H7 (cell line): ENCODE data around the gene FASN. TPM values are rescaled to one million over a fixed set of nuclear protein-coding genes. Genes with fewer than 3 reads are reported as not detected.
A peak's percentile ranks its signal among the peaks of the same experiment; 100 is the strongest.

Experiments
- DNase-seq: peaks from one replicate; pipeline ENCODE4 v3.0.0; 2012
- H3K27me3 ChIP-seq: 2 replicates; pipeline ENCODE4 v1.6.0; 2011; ENCODE audit warnings: mild to moderate bottlenecking, low read length; ENCODE audit not compliant: control insufficient read depth, insufficient read depth
- H3K36me3 ChIP-seq: replicated peaks from 2 replicates; pipeline ENCODE4 v1.5.1; 2011; ENCODE audit warnings: low read length; ENCODE audit not compliant: control insufficient read depth, insufficient read depth
- H3K4me3 ChIP-seq: 2 replicates; pipeline ENCODE4 v1.5.1; 2011; ENCODE audit warnings: low read depth, mild to moderate bottlenecking, control low read depth, low read length, moderate library complexity; ENCODE audit not compliant: insufficient read depth
- total RNA-seq: library from RNA; depleted of rRNA; stranded (reverse); fragments of >200 nt; shearing (Covaris generic); gene quantifications from 2 replicates; pipeline ENCODE4 v1.2.3, GENCODE V29; 2014

The FASN gene
- total RNA-seq, 1 experiment from 2014 or later, result 201 TPM

DNA sequence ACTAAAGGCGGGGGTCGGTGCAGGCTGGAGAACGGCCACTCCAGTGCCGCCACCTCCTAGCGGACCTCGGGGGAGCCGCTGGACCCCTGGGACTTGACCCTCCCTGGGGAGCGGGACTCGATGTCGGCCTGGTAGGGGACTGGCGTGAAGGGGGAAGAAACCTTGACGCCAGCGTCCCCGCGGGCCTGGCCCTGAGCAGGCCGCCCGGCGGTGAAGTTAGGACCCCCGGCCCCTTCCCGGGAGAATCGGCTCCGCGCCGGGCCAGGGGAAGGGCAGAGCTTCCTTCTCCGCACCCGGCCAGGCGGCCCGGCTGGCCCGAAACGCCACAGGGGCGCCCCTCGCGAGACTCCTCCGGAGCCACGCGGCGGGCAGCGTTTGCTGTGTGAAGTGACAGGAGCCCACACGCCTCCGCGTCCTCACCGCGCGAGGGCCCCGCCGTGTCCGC lies 32.8 kb downstream of the FASN start:
- H3K4me3 ChIP-seq, result peak overlapping the region; percentile 81

GRCh38 chr17:82064433-82065192 lies 33.4 kb downstream of the FASN start:
- DNase-seq, result no peak
- H3K27me3 ChIP-seq, result no peaks in the 10 kb centered on the region
- peak overlapping the region; percentile 81 for H3K4me3 ChIP-seq
- H3K36me3 ChIP-seq, result peaks cover 8% of the 10 kb centered on the region

More for the DNA sequence above, 32.8 kb downstream of the FASN start:
- peak; percentile 90 for DNase-seq
- H3K36me3 ChIP-seq, result peaks cover 6% of the 10 kb centered on the region
- H3K27me3 ChIP-seq, result no peaks in the 10 kb centered on the region

DNA sequence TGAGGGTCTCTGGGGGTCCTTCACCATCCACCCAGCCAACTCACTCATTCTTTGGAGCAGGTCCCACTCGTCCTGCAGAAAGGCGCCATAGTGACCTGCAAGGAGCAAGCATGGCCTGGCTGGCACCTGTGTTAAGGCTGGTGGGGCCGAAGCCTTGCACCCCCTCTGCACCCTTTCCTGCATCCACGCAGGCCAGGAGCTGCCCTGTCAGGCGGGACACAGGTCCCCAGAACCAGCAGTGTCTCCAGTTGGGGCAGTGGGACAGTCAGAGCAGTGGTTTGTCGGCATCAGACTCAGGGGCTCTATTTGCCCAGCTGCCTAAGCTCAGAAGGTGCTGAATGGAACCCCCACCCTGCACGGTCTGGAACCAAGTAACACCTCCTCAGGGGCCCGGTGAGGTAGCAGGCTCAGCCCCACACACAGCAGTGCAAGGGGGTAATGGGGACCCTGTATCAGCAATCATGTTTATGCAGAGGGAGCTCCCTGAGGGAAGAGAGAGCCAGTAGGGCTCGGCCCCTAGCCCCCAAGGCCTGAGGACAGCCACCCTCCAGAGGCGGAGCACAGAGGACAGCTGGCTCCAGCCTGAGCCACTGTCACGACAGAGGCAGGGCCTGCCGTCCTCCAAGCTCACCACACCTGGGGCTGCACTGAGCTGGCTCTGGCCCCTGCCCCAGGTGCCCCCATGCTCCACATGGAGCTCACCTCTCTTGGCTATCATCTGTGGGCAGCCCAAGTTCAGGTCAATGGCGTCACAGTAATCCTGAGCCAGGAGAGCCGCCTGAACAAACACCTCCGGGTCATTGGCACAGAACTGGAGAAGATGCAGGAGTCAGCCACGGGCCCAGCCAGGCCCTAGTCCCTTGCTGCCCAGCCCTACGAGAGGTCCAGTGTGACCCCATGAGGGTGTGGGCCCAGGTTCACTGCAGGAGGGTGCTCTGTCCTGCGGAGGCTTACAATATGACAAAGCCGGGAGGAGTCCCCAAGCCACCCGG lies 34.3 kb downstream of the FASN start:
- Histone ChIP-seq H3K36me3 (peaks cover 9% of the 10 kb centered on the region), H3K4me3 (no peak overlapping the region), H3K27me3 (no peaks in the 10 kb centered on the region)
- no peak for DNase-seq

DNA sequence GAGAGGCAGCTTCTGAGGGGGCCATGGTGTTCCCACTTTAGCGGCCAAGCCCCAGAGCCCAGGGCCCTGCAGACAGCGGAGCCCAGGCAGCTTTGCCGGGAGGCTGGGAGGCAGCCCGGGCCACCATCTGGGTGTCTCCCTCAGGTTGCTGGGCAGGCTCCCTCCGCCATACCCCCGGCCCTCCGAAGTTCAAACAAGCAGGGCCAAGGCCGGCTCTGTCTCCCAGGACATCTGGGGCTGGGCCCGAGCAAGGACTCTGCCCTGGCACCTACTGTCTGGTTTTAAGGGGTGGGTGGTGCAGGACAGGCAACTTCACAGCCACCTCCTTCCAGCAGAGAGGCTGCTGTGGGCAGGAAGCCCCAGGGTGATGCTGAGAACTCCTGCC lies 35.1 kb downstream of the FASN start:
- Histone ChIP-seq H3K36me3 (peaks cover 9% of the 10 kb centered on the region), H3K27me3 (no peaks in the 10 kb centered on the region), H3K4me3 (no peak overlapping the region)
- DNase-seq, result no peak

GRCh38 chr17:82062076-82062983 lies 35.7 kb downstream of the FASN start:
- Histone ChIP-seq H3K36me3 (peaks cover 9% of the 10 kb centered on the region), H3K27me3 (no peaks in the 10 kb centered on the region), H3K4me3 (no peak overlapping the region)
- DNase-seq, result no peak

- Histone ChIP-seq H3K27me3 (no peaks in the 10 kb centered on the region), H3K4me3 (no peak overlapping the region), H3K36me3 (peaks cover 12% of the 10 kb centered on the region)
- DNase-seq, result no peak
Observed at GRCh38 chr17:82061047-82061925, 36.8 kb downstream of the FASN start.

DNA sequence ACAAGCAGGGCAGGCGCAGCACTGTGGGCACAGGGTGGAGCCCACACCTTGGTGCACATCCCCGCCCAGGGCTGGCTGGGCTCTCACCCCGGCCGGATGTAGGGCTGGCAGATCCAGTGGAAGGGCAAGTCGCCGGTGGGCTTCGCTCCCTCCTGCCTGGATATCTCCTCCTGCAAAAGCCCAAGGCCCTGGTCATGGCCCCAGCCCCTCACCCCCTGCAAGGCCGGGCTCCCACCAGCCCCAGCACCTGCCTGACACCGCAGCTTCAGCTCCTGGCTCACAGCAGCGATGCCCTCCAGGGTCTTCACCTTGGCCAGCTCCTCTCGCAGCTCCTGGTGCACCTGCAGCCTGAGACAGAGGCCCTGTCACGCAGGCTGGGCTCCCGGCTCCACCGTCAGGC lies 37.4 kb downstream of the FASN start:
- no peak for DNase-seq

GRCh38 chr17:82060001-82060380 lies 38.0 kb downstream of the FASN start:
- Histone ChIP-seq H3K4me3 (no peak overlapping the region), H3K27me3 (no peaks in the 10 kb centered on the region), H3K36me3 (peaks cover 20% of the 10 kb centered on the region)
- no peak for DNase-seq

More for the DNA sequence above, 37.4 kb downstream of the FASN start:
- H3K27me3 ChIP-seq, result no peaks in the 10 kb centered on the region
- no peak overlapping the region for H3K4me3 ChIP-seq
- H3K36me3 ChIP-seq, result peaks cover 16% of the 10 kb centered on the region

DNA sequence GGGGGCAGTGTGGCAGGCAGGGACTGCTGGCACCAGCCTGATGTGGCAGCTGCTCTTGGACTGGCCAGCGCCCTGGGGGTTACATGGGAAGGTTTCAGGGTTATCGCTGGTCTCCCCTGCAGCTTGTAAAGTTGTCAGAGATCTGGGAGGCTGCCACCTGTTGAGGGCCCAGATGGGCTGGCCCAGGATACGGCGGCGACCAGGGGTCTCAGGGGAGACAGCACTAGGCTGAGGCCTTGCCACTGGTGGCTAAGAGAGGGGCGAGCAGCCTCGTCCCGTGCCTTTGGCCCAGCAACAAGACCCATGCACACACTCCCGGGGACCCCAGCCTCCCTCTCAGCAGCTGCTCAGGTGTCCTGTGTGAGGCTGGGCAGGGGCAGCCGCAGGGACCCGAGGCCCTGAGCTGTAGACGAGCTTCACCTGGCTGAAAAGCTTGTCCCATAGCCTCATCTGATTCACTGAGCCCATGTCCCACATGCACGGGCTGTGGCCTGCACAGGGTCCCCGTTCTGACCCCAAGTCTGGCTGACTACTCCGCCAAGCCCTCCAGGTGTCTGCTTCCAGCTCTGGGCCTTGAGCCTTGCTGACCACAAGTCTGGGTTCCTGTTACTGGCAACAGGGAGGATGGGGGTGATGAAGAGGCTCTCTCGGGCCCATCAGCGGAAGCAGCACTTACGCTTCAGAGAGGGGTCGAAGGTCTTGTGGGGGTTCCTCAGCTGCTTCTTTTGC lies 38.6 kb downstream of the FASN start:
- H3K36me3 ChIP-seq, result peaks cover 23% of the 10 kb centered on the region
- no peak for DNase-seq
- H3K27me3 ChIP-seq, result no peaks in the 10 kb centered on the region
- no peak overlapping the region for H3K4me3 ChIP-seq

GRCh38 chr17:82058855-82059249 lies 39.2 kb downstream of the FASN start:
- peaks cover 24% of the 10 kb centered on the region for H3K36me3 ChIP-seq
- H3K27me3 ChIP-seq, result no peaks in the 10 kb centered on the region
- H3K4me3 ChIP-seq, result no peak overlapping the region
- no peak for DNase-seq

GRCh38 chr17:82058230-82058854 lies 39.7 kb downstream of the FASN start:
- Histone ChIP-seq H3K36me3 (peaks cover 23% of the 10 kb centered on the region), H3K27me3 (no peaks in the 10 kb centered on the region), H3K4me3 (no peak overlapping the region)
- no peak for DNase-seq

GRCh38 chr17:82056729-82057621 lies 41.1 kb downstream of the FASN start:
- no peak overlapping the region for H3K4me3 ChIP-seq
- peaks cover 23% of the 10 kb centered on the region for H3K36me3 ChIP-seq
- no peak for DNase-seq
- H3K27me3 ChIP-seq, result no peaks in the 10 kb centered on the region
